PC-9 (cell line): ENCODE measurements around the gene POMT2.

Experiments
- CTCF ChIP-seq: fragments of 200-600 bp; sonication (generic); conservative IDR thresholded peaks from 2 replicates; pipeline ENCODE4 v1.6.1; 2017; ENCODE audit warnings: mixed run types, antibody characterized with exemption, mild to moderate bottlenecking, moderate library complexity
- EZH2 ChIP-seq: fragments of 200-600 bp; sonication (generic); IDR thresholded peaks from 2 replicates; pipeline ENCODE4 v1.8.0; 2017; ENCODE audit warnings: antibody characterized with exemption, low read depth

GRCh38 chr14:77243853-77244252 is 76.8 kb downstream of the POMT2 start:
- TF ChIP-seq CTCF (no peak), EZH2 (no peak)
